Endothelial cell of umbilical vein (primary cell): ENCODE data around the gene CELSR1. TPM values are rescaled to one million over a fixed set of nuclear protein-coding genes. Genes with fewer than 3 reads are reported as not detected.

Experiments used
- BruUV-seq: library from RNA; stranded (reverse); fragments of 400-500 nt; replicated peaks from 2 replicates; lab custom pipeline; 2021; lab: Mats Ljungman, UMichigan
- CTCF ChIA-PET: fragments of 300-600, 350-600 bp; sonication (Branson Sonifier 250); formaldehyde crosslinking; loops from one replicate; lab custom pipeline; 2021; ENCODE audit warnings: antibody characterized with exemption, inconsistent platforms; lab: Charles Lee
- POLR2A ChIA-PET: fragments of 300-600, 350-600 bp; sonication (Branson Sonifier 250); formaldehyde crosslinking; loops from one replicate; lab custom pipeline; 2021; ENCODE audit warnings: antibody characterized with exemption, inconsistent platforms; lab: Charles Lee
- DNase-seq: peaks from one replicate; pipeline ENCODE4 v3.0.0-alpha.2; 2011; ENCODE audit warnings: low read depth, low spot score
- FAIRE-seq: peaks from 2 replicates; lab custom pipeline; 2011; peaks lifted over from hg19 to GRCh38; lab: Jason Lieb, UNC
- H2AFZ ChIP-seq: 2 replicates; pipeline ENCODE4 v1.6.0; 2012; ENCODE audit warnings: low read depth, low read length, control low read depth, inconsistent platforms
- H3K27ac ChIP-seq: 2 replicates; pipeline ENCODE4 v1.5.1; 2011; ENCODE audit warnings: low read depth, mild to moderate bottlenecking, control low read depth, low read length, moderate library complexity; ENCODE audit not compliant: insufficient read depth
- H3K27me3 ChIP-seq, 2 experiments: 2 replicates each; pipeline versions ENCODE4 v1.6.0 to v1.6.1; 2011; ENCODE audit warnings: low read length in 2 of 2, mixed read lengths in 1 of 2; ENCODE audit not compliant: control insufficient read depth in 2 of 2, insufficient read depth in 2 of 2
- H3K36me3 ChIP-seq, 2 experiments: 2 replicates in 1 of 2; 3 replicates in 1 of 2; pipeline ENCODE4 v1.5.1; 2011; ENCODE audit warnings: low read length in 2 of 2, mild to moderate bottlenecking in 1 of 2, moderate library complexity in 1 of 2; ENCODE audit not compliant: control insufficient read depth in 2 of 2, insufficient read depth in 2 of 2; ENCODE audit errors: extremely low read depth in 1 of 2
- H3K4me1 ChIP-seq: 3 replicates; pipeline ENCODE4 v1.5.1; 2011; ENCODE audit warnings: mild to moderate bottlenecking, low read length; ENCODE audit not compliant: control insufficient read depth, insufficient read depth; ENCODE audit errors: extremely low read depth
- H3K4me2 ChIP-seq: 2 replicates; pipeline ENCODE4 v1.6.1; 2011; ENCODE audit warnings: low read length, control low read depth, mixed read lengths; ENCODE audit not compliant: insufficient read depth
- H3K4me3 ChIP-seq, 3 experiments: fragments of 200-600 bp in 1 of 3; sonication (generic), shearing (Covaris generic) in 1 of 3; replicated peaks in 1 of 3; 2 replicates each; pipeline ENCODE4 v1.5.1; 2011 to 2016; ENCODE audit warnings: control low read depth in 3 of 3, low read length in 3 of 3, mild to moderate bottlenecking in 2 of 3, inconsistent platforms in 1 of 3, low read depth in 1 of 3, moderate library complexity in 1 of 3; ENCODE audit not compliant: insufficient read depth in 1 of 3
- H3K79me2 ChIP-seq: 2 replicates; pipeline ENCODE4 v1.6.0; 2012; ENCODE audit warnings: low read length, inconsistent platforms; ENCODE audit not compliant: control insufficient read depth, insufficient read depth
- H3K9ac ChIP-seq: replicated peaks from 2 replicates; pipeline ENCODE3; 2011; ENCODE audit warnings: low read length, control low read depth; ENCODE audit not compliant: insufficient read depth; ENCODE audit errors: extremely low read depth
- H3K9me1 ChIP-seq: replicated peaks from 3 replicates; pipeline ENCODE4 v1.6.0; 2011; ENCODE audit warnings: mild to moderate bottlenecking, low read length; ENCODE audit not compliant: control insufficient read depth, insufficient read depth; ENCODE audit errors: extremely low read depth
- H3K9me3 ChIP-seq: replicated peaks from 2 replicates; pipeline ENCODE4 v1.5.1; 2012; ENCODE audit warnings: low read length, inconsistent platforms; ENCODE audit not compliant: control insufficient read depth, insufficient read depth
- H4K20me1 ChIP-seq: replicated peaks from 2 replicates; pipeline ENCODE3; 2011; ENCODE audit warnings: mild to moderate bottlenecking, low read length; ENCODE audit not compliant: control insufficient read depth, insufficient read depth; ENCODE audit errors: extremely low read depth
- CTCF ChIP-seq, 2 donors: IDR thresholded peaks; 1 replicate in 1 of 2; 2 replicates in 1 of 2; pipeline ENCODE4 v1.5.1; 2011; ENCODE audit warnings: low read length in 2 of 2, mild to moderate bottlenecking in 2 of 2, moderate library complexity in 2 of 2, control low read depth in 1 of 2, inconsistent platforms in 1 of 2, low read depth in 1 of 2; ENCODE audit not compliant: insufficient read depth in 1 of 2; ENCODE audit errors: extremely low read depth in 1 of 2
- EZH2 ChIP-seq: IDR thresholded peaks from 2 replicates; pipeline ENCODE4 v1.6.1; 2012; ENCODE audit warnings: borderline replicate concordance, low read depth, mild to moderate bottlenecking, moderate library complexity, low read length, inconsistent platforms; ENCODE audit not compliant: severe bottlenecking
- JUN ChIP-seq: IDR thresholded peaks from 2 replicates; pipeline ENCODE4 v1.6.1; 2011; ENCODE audit warnings: borderline replicate concordance, low read depth; ENCODE audit not compliant: insufficient read length, insufficient read depth
- POLR2A ChIP-seq: IDR thresholded peaks from 2 replicates; pipeline ENCODE4 v1.6.1; 2012; ENCODE audit warnings: low read depth, mild to moderate bottlenecking, control low read depth, low read length
- POLR2AphosphoS5 ChIP-seq: IDR thresholded peaks from 2 replicates; pipeline ENCODE4 v1.6.1; 2012; ENCODE audit warnings: low read depth, mild to moderate bottlenecking, control low read depth, low read length, moderate library complexity; ENCODE audit not compliant: insufficient read depth
- dilution Hi-C: fragments of 300-500 bp; cut with MboI; formaldehyde crosslinking; loops from one replicate; pipeline ENCODE4 v1.15.0; 2019; ENCODE audit warnings: low sequenced_read_pairs; ENCODE audit not compliant: extremely low pct_ligation_motif_present
- intact Hi-C: fragments of 100-400 bp; cut with micrococcal nuclease; formaldehyde crosslinking; loops from one replicate; pipeline ENCODE4 v1.10.0; 2022
- polyA plus RNA-seq, 4 experiments: library from polyadenylated mRNA; depleted of rRNA in 3 of 4; stranded (reverse) in 3 of 4; unstranded in 1 of 4; fragments of >200 nt; gene quantifications; 2 replicates each; pipeline versions ENCODE4 v1.2.1 to v1.2.3, GENCODE V29; 2011 to 2012; ENCODE audit warnings: missing spikeins in 1 of 4
- total RNA-seq: library from RNA; stranded (reverse); gene quantifications from 2 replicates; pipeline ENCODE4 v1.2.3, GENCODE V29; 2021
- TF ChIP-seq, protein P1 (sequence below): IDR thresholded peaks from 2 replicates; pipeline ENCODE4 v1.6.1; 2011; ENCODE audit not compliant: insufficient read depth, insufficient read length

The CELSR1 gene
- total and polyA plus RNA-seq, 2 donors (not counting 3 experiments of a cell fraction or from before 2014, with no cell fraction given): 3.7 to 5.4 TPM

DNA sequence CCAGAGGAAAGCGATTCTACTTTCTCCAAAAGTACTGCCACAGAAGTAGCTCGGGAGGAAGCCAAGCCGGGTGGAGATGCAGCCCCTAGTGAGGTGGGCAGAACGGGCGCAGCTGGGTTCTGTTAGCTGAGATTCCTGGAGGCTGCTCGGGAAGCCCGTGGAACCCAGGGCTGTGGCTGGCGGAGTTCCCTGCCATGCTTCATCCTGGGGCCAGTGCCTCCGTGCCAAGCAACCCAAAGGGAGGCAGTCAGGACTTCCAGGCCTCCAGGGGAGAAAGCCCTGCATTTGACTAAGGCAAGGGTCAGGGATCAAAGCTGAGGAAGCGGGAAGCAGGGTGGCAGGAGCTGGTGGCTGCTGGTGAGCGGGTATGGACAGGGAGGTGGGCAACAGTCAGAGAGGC lies 208.6 kb downstream of the CELSR1 start:
- no peak overlapping the region for H2AFZ ChIP-seq
- H3K27ac ChIP-seq: no peak overlapping the region
- FAIRE-seq (no peak), DNase-seq (no peak)
- CTCF ChIA-PET: interaction anchor here (0.9 kb wide), 1 partner anchor 10 kb away, joined by 3 read pairs; no protein-coding TSS in a partner anchor
- dilution Hi-C loops (no loop called here), intact Hi-C loops (no loop called here)
- H3K79me2 ChIP-seq: no peaks in the 10 kb centered on the region
- H4K20me1 ChIP-seq: no peaks in the 10 kb centered on the region
- no peaks in the 10 kb centered on the region for H3K27me3 ChIP-seq
- H3K4me1 ChIP-seq: no peaks in the 10 kb centered on the region
- H3K9ac ChIP-seq: no peak overlapping the region
- no peaks in the 10 kb centered on the region for H3K9me3 ChIP-seq
- POLR2A ChIA-PET: no interaction called here
- H3K4me3 ChIP-seq: no peak overlapping the region
- peaks cover 6% of the 10 kb centered on the region in 2 experiments for H3K36me3 ChIP-seq
- H3K4me2 ChIP-seq: no peak overlapping the region
- no peak for TF ChIP-seq EZH2
- TF ChIP-seq POLR2AphosphoS5: no peak
- TF ChIP-seq CTCF (IDR thresholded peaks at IDR 0.05; ENCODE audit: extremely low read depth in 1 of 2, insufficient read depth in 1 of 2, low read depth in 1 of 2, low read length in 2 of 2): no peak
- TF ChIP-seq JUN: no peak
- no peak for TF ChIP-seq POLR2A
- TF ChIP-seq, protein P1, sequence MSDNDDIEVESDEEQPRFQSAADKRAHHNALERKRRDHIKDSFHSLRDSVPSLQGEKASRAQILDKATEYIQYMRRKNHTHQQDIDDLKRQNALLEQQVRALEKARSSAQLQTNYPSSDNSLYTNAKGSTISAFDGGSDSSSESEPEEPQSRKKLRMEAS: no peak
- BruUV-seq: no TSS peak
- H3K9me1 ChIP-seq: no peaks in the 10 kb centered on the region
